Right lobe of liver (tissue), 6 donors: ENCODE data around the gene PLXNA4. TPM values are rescaled to one million over a fixed set of nuclear protein-coding genes. Genes with fewer than 3 reads are reported as not detected.

Experiments
- ATAC-seq, 4 donors: fragments of 200-7000 bp; cut with Tn5 transposase; one replicate each; pipeline ENCODE4 v1.9.1; 2020; ENCODE audit warnings: mild to moderate bottlenecking in 4 of 4, moderate library complexity in 4 of 4
- DNase-seq, 3 donors: peaks; one replicate each; pipeline ENCODE4 v3.0.0-alpha.2; 2020
- H3K27ac ChIP-seq, 3 donors: fragments of 200-600 bp; one replicate each; pipeline ENCODE4 v1.8.0; 2022
- H3K27me3 ChIP-seq, 2 donors: fragments of 200-600 bp; one replicate each; pipeline ENCODE4 v1.8.0; 2022
- H3K36me3 ChIP-seq, 4 donors: fragments of 200-600 bp; sonication (generic) in 1 of 4; one replicate each; pipeline versions ENCODE4 v1.5.1 to v1.8.0; 2017 to 2022; ENCODE audit warnings: control low read depth in 1 of 4
- H3K4me1 ChIP-seq, 4 donors: fragments of 200-600 bp; sonication (generic) in 1 of 4; one replicate each; pipeline versions ENCODE4 v1.5.1 to v1.8.0; 2017 to 2022; ENCODE audit warnings: control low read depth in 1 of 4
- H3K4me3 ChIP-seq, 3 donors: fragments of 200-600 bp; one replicate each; pipeline ENCODE4 v1.8.0; 2022
- H3K9me3 ChIP-seq, 4 donors: fragments of 200-600 bp; sonication (generic) in 1 of 4; one replicate each; pipeline versions ENCODE4 v1.5.1 to v1.8.0; 2017 to 2022; ENCODE audit warnings: control low read depth in 1 of 4
- POLR2A ChIP-seq: fragments of 450-650 bp; IDR thresholded peaks from one replicate; pipeline ENCODE4 v1.6.1; 2017; ENCODE audit warnings: antibody characterized with exemption, mild to moderate bottlenecking
- WGBS: methylation state at CpG from one replicate; pipeline ENCODE4 v1.1.6; 2018; ENCODE audit warnings: low coverage, low lambda C conversion rate; ENCODE audit not compliant: insufficient coverage; ENCODE audit errors: missing lambda C conversion rate; 5-methylcytosine and 5-hydroxymethylcytosine counted together
- intact Hi-C, 2 donors: fragments of 100-400 bp; cut with DNase I; formaldehyde crosslinking; loops; one replicate each; pipeline versions ENCODE4 v1.11.2 to v1.14.1; 2022
- total RNA-seq, 6 experiments: library from RNA; depleted of rRNA in 2 of 6; stranded (reverse); fragments of >200 nt in 2 of 6; fragmentation: NEBNext Ultra II Directional in 3 of 6; extraction: Animal tissue kit (Norgen Biotek cat#: 25700) in 3 of 6; gene quantifications; one replicate each; pipeline versions ENCODE4 v1.1.0 to v1.2.4, GENCODE V29; 2016 to 2023
- TF ChIP-seq, protein P1 (sequence below), 4 donors: fragments of 200-600 bp in 3 of 4; fragments of 450-650 bp in 1 of 4; IDR thresholded peaks; one replicate each; pipeline versions ENCODE4 v1.5.1 to v1.8.0; 2016 to 2022; ENCODE audit warnings: antibody characterized with exemption in 4 of 4, mild to moderate bottlenecking in 2 of 4
- donor health status: DM: no; HTN: yes; CAD: no.
- donor health status: DM: no; HTN: no; CAD: no.
- donor health status: DM: no; HTN: no; CAD: no.
- donor health status: DM: no; HTN: yes; CAD: no.
- donor health status: DM: no; HTN: yes; CAD: no.

Gene PLXNA4
- total RNA-seq, 6 experiments from 2014 or later: 0.17 to 0.90 (median 0.30) TPM

DNA sequence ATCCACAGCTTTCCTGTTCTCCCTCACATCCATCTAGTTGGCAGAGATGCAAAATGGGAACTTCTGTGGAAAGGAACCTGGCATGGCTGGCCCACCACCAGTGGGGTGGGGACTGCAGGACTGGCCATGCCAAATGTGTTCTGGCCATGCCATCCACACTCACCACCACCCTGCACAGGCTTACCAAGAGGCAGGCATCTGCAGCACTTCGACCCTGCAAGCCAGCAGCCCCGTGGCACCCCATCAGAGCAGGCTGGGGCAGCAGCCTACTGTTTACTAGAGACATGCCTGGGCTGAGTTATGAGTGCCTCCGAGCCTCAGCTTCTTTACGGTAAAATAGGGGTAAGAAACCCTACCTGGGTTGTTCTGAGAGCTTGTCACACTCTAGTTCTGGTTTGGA is 313.1 kb downstream of the PLXNA4 start:
- WGBS: 62% methylated on average over 2 of the region's 4 CpGs
- Histone ChIP-seq H3K9me3 (no peaks in the 10 kb centered on the region), H3K4me1 (no peaks in the 10 kb centered on the region), H3K36me3 (no peaks in the 10 kb centered on the region), H3K27ac (no peak overlapping the region), H3K27me3 (no peaks in the 10 kb centered on the region), H3K4me3 (no peak overlapping the region)
- intact Hi-C loops: no loop called here
- TF ChIP-seq, protein P1, sequence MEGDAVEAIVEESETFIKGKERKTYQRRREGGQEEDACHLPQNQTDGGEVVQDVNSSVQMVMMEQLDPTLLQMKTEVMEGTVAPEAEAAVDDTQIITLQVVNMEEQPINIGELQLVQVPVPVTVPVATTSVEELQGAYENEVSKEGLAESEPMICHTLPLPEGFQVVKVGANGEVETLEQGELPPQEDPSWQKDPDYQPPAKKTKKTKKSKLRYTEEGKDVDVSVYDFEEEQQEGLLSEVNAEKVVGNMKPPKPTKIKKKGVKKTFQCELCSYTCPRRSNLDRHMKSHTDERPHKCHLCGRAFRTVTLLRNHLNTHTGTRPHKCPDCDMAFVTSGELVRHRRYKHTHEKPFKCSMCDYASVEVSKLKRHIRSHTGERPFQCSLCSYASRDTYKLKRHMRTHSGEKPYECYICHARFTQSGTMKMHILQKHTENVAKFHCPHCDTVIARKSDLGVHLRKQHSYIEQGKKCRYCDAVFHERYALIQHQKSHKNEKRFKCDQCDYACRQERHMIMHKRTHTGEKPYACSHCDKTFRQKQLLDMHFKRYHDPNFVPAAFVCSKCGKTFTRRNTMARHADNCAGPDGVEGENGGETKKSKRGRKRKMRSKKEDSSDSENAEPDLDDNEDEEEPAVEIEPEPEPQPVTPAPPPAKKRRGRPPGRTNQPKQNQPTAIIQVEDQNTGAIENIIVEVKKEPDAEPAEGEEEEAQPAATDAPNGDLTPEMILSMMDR (IDR thresholded peaks at IDR 0.05): no peak
- no peak for TF ChIP-seq POLR2A
- no peak for ATAC-seq
- no peak for DNase-seq

DNA sequence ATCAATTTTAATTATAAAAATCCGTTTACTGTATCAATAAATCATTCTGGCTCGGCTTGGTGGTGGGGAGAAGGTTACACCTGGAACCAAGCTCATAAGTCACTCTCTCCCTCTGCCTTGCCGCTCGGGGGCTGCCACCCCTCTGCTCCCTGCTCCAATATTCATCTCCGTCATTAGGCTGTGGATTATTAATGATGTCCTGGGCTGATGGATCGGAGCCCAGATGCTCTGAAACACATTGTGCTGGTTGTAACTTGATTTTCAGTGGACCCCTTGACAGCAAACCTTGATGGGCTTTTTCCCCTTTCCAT is 314.2 kb downstream of the PLXNA4 start:
- Histone ChIP-seq H3K27ac (no peak overlapping the region), H3K27me3 (no peaks in the 10 kb centered on the region), H3K4me3 (no peak overlapping the region), H3K4me1 (no peaks in the 10 kb centered on the region), H3K36me3 (no peaks in the 10 kb centered on the region), H3K9me3 (no peaks in the 10 kb centered on the region)
- intact Hi-C loops: no loop called here
- DNase-seq (no peak), ATAC-seq (no peak)
- WGBS: 50% methylated on average over 6 of the region's 6 CpGs
- TF ChIP-seq, protein P1 (IDR thresholded peaks at IDR 0.05): no peak
- no peak for TF ChIP-seq POLR2A

DNA sequence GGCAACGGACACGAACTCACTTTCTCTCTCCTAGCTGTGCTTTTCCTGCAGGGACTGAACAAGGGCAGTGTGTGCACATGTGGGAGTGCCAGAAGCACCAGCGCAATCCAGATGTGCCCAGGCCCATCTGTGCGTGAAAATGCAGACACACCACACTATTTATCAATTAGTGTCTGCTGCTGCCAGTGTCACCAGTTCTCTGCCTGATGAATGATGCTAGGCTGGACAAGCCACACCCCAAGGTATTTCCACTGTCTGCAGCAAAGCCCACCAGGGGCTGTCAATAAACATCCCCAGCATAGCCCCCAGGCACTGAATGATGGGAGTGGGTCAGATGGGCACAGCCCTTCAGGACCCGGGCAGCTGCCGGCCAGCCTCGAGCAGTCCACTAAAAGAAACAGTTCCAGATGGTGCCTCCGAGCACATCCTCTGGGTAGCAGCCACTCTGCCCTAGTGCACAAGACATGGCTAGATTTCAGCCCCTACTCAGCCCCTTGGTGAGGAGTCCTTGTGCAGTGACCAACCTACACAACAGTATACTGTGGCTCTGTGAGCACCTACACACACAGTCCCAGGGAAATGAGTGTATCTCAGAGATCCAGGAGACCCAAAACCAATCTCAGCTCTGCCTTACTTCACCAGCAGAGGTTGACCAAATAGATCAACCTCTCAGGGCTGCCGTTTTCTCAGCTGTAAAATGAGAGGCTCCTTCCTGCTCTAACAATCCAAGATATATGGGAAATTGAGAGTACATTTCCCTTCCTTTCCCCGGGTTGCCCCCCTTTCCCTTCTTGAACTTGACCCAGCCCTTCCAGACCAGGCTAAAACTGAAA is 314.7 kb downstream of the PLXNA4 start:
- intact Hi-C loops: no loop called here
- no peaks in the 10 kb centered on the region for H3K36me3 ChIP-seq
- no peak for DNase-seq
- WGBS: 10% methylated on average over 2 of the region's 10 CpGs
- TF ChIP-seq POLR2A: no peak
- TF ChIP-seq, protein P1 (IDR thresholded peaks at IDR 0.05): no peak
- no peaks in the 10 kb centered on the region for H3K27me3 ChIP-seq
- no peak for ATAC-seq
- H3K27ac ChIP-seq: no peak overlapping the region
- H3K9me3 ChIP-seq: no peaks in the 10 kb centered on the region
- no peak overlapping the region for H3K4me3 ChIP-seq
- H3K4me1 ChIP-seq: no peaks in the 10 kb centered on the region

DNA sequence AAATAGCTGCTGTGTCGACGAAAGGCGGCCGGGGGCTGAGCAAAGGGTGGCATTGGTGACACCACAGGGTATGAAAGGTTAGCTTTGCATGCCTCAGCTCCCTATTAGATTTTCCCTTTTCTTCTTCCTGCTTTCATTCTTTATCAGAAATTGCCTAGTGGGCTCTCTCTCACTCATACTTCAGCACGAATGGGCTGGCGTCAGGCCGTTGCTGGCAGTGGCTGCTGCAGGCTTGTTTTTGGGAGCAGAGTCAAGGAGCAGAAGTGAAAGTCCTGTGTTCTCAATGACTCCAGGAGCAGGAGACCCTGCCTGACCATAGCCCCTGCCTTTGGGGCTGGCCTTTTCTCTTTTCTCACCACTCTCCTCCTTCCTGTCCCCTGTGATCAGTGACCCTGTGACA is 318.0 kb downstream of the PLXNA4 start:
- ATAC-seq (no peak), DNase-seq (no peak)
- no peaks in the 10 kb centered on the region for H3K27me3 ChIP-seq
- H3K36me3 ChIP-seq: no peaks in the 10 kb centered on the region
- TF ChIP-seq, protein P1 (IDR thresholded peaks at IDR 0.05): no peak
- no peak overlapping the region for H3K4me3 ChIP-seq
- H3K9me3 ChIP-seq: no peaks in the 10 kb centered on the region
- 91% methylated on average over 6 of the region's 7 CpGs for WGBS
- peaks cover 0 to 5% (median 0%) of the 10 kb centered on the region in 4 donors for H3K4me1 ChIP-seq
- intact Hi-C loops: loop anchor here in 1 of 2 donors (10.0 kb wide), 1 partner anchor 313 kb away; no protein-coding TSS in a partner anchor
- no peak overlapping the region for H3K27ac ChIP-seq
